ENCODE results near the gene BAHCC1.

Gene BAHCC1

DNA sequence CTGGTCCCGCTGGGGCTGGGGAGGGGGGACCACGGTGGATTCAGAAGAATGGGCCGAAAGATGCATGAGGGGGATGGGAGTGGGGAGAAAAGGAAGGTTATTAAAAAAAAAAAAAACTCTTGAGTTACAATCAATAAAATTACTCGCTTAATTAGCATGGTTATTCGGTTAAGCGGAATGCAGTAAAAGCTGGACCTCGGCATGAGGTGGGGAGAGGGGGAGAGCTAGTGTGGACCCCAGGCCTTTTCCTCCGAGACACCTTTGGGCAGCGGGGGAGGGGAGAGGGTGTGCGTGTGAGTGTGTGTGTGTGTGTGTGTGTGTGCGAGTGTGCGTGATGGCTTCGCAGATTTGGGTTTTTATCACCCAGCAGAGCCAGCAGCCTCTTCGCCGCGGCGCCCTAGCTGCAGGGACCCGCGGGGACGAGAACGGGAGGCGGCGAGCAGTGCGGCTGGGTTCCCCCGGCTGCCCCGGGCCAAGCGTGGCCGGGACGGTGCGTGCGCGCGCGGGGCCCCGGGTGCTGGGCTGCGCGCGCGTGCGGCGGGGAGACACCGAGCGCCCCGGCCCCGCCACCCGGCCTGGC, 3.7 kb downstream of the BAHCC1 start:
- no peak for DNase-seq

DNA sequence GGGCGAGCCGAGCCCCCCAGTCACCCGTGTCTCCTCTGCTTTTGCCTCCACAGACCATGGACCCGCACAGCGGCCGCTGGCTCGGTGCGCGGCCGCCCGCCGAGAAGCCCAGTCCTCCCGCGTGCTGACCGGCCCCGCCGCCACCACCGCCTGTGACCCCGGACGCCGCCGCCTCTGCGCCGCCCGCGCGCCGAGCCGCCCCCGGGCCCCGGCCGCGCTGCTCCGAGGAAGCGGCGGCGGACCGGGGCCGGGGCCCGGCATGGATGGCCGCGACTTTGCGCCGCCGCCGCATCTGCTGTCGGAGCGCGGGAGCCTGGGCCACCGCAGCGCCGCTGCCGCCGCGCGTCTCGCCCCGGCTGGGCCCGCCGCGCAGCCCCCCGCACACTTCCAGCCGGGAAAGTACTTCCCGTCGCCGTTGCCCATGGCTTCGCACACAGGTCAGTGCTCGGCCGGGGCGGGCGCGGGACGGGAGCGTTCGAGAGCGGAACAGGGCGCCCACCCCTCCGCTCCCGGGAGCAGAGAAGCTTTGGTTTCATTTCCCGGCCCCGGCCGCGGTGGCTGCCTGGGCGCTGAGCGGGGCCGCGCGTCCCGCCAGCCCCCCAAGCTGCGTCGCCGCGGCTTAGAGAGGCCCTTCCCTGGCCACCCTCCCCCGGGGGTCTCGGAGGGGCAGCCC, 4.4 kb downstream of the BAHCC1 start:
- no peak for DNase-seq

DNA sequence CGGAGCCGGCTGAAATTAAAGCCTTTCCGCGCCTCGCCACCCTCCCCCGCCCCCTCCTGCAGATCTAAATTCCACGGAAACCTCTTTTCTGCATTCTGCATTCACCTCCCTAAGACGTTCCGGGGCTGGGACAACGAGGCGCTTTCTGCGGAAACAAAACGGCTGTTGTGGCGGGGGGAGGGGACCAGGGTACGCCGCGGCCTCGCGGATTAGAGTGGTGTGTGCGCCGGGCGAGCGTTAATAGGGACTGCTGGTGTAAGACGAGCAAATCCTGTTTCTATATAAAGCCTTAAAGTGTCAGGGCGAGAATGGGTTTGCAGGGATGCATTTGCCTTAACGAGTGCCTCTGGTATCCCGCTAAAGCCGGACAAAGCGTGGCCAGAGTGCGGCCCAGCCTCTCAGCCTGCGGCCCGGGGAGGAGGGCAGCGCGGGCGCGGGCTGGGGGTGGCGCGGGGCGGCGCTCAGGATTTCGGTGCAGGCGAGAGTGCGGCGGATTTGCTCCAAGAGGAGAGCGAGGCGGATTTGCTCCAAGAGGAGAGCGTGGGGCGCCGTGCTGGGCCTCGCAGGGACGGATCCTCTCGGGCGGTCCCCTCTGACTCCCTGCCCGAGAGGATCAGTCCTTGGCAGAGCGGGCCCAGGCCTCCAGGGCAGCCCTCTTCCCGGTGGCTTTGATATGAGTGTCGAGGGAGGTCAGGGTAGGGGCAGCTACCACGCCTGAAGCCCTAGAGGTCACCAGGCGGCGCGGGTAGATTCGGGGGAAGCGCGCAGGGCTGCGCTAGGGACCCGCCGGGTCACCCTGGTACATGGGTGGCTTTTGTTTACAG, 5.1 kb downstream of the BAHCC1 start:
- DNase-seq, result no peak

DNA sequence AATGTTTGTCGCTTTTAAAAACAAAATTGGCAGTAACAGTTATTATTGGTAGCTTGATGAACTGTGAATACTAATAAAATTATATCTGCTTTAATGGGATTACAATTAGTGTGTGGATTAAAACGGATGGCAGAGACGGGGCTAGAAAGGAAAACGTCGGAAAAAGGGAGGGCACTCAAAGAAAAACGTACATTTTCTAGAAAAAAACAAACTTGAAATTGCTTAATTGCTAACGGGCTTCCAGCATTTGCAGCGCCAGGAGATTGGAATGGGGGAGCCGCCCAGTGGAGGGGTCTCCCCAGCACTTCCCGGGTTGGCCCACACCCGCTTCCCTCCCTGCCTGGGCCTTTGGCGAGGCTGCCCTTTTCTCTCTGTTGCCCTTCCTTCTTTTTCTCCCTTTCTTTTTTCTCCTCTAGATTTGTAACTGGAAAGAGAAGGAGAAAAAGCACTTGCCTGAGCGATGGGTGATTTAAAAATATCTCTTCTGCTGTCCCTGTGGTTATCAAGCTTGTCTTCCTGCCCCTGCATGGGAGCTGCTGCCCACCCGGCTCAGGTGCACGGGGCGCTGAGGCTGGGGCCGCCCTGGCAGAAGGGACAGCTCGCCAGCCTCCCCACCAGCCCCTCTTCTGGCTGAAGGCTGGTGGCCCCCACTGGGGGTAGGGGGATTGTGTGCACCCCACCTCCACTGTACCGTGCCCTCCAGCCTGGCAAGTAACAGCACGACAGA, 5.9 kb downstream of the BAHCC1 start:
- no peak for DNase-seq

DNA sequence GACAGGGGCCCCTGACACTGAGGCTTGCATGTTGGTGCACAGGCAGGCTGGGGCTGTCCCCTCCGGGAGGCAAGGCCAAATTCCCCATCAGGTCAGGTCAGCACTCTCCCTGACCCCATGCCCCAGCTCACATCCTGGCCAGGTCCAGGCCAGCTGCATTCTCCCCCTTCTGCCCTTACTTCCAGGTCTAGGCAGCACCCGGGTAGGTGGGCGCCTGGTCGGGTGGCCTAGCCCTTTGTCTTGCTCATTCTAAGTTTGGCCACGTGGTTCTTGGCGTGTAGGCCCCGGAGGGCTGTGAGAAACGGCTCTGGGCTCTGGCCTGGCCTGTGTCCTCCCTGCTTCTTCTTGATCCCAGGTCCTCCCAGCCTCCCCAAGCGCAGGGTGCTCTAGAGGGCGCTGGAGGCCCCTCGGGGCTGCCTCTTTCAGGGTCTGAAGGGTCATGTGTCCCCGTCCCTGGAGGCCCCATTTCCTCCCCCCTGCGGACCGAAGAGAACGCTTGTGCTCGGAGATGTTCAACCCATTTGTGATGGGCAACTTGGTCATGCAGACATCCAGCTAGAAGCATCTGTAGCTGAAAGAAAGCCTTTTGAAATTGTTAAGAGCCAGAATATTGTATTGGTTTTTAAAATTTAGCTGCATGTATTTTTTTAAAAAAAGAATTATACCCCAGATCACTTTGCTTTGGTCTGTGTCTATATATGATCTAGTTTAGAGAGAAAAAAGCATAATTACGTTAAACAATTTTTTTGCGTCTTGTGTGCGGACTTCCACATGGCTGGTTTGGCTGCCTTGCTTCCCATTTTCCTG, 6.7 kb downstream of the BAHCC1 start:
- DNase-seq, result no peak

DNA sequence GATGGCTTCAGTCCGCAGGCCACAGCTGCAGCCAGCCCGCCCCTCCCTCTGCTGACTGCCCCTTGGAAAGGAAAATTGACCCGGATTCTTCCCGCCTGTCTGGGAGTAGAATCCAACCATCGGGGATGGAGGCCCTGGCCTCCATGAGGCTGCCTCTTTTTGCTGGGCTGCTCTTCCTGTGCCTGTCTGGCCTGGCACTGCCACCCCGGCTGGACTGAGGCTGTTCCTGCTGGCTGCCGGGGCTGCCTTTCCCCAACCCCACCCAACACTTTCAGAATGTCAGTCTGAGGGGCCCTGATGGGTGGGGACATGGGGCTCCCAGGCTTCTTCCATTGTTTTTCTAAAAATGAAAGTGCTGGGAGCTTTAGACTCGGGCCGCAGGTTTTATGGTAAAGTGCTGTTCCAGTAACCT, 7.3 kb downstream of the BAHCC1 start:
- no peak for DNase-seq

DNA sequence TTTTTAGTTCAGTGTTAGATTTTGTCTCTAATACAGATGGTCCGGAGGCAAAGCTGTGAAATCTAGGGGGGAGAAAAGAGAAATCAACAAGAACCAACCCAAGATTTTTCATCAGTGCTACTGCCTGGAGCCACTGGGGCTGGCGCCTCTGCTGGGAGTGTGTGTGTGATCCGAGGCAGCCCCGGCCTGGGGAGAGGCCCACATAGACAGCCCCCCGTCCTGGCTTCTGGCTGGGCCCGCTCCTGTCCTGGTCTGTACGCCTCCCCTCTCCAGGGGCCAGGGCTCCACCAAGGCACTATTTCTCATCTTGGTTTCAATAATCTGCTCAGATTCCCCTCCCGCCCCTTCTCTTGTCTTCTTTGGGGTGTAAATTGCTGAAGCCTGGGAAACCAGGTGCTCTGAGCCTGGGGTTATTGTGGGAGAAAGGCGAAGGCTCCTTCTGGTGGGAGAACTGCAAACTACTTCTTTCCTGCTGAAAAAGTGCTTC, 7.8 kb downstream of the BAHCC1 start:
- DNase-seq, result no peak

DNA sequence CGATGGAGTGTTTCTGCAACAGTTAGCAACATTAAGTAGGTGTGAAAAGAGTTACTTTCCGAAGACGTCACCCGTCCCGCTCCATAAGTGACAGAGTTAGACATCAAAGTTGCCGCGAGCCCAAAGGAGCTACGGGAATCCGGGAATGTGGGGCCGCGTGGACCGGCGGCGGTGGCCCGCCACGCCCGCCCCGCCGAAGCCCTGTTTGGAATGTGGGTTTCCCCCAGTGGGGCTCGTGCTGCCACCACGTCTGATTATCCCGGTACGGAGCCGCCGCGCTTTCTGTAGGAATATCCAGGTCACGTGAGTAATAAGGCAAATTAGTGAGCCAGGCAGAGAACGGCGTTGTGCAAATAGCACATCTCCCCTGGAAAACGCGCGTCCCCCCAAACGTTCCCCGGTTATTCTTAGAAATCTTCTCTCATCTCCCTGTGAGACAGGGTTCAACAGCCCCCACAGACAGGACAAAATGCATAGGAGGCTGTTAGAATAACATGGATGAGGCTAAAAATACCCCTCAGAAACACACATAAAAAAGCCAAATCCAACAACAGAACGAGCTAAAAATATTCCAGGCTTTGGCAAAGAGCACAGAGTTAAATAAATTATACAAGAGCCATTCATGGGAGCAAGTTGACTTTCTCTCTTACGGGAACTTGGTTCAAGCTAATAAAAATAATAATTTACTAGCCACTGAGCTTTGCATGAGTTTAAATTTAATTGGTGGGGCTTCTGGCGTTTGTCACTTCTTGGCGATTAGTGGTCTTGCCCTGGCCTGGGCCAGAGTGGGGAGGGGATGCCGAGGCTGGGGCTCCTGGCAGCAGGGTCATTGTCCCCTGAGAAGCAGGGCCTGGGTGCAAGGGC, 8.6 kb downstream of the BAHCC1 start:
- no peak for DNase-seq

DNA sequence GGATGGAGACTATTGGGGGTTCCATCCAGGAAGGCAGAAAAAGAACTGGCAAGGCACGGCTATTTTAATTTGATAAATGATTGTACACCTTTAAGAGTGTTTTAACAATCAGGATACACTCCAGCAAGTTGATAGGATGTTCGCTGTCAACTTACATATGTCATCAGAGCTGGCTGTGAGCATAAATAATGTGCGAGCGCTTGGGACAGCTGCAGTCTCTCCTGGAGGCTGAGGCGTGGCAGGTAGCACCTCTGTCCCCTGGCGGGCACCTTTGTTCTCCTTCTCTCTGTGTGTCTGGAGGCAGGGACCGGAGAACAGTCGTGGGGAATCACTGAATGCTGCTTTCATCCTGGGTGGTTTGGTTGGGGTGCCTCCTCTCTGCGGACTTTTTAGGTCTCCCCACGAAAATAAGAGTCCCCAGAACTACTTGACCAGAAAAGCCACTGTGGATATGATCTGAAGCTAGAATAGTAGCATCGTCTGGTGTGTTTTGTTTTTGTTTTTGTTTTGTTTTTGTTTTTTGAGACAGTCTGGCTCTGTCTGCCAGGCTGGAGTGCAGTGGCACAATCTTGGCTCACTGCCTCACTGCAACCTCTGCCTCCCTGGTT, 9.4 kb downstream of the BAHCC1 start:
- DNase-seq, result no peak

DNA sequence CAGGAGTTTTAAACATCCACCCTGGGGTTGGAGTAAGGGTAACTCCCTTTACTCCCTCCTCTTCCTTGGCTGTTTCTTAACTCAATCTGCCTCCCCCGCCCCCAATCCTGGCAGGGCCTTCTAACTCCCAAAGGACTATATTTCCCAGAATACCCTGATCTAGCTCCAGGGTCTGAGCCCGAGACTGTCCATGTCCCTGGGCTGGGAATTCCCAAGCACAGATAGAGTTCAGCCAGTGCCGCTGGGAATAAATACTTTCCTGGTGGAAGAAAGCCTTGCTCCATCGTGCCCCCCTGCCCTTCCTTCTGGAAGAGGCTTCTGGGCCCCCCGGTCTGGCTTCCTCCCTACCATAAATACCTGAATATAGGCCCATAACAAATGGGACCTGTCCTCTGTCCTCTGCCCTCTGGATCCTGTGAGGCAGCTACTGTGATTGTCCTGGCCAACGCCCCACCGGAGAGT, 10.2 kb downstream of the BAHCC1 start:
- DNase-seq, result no peak

DNA sequence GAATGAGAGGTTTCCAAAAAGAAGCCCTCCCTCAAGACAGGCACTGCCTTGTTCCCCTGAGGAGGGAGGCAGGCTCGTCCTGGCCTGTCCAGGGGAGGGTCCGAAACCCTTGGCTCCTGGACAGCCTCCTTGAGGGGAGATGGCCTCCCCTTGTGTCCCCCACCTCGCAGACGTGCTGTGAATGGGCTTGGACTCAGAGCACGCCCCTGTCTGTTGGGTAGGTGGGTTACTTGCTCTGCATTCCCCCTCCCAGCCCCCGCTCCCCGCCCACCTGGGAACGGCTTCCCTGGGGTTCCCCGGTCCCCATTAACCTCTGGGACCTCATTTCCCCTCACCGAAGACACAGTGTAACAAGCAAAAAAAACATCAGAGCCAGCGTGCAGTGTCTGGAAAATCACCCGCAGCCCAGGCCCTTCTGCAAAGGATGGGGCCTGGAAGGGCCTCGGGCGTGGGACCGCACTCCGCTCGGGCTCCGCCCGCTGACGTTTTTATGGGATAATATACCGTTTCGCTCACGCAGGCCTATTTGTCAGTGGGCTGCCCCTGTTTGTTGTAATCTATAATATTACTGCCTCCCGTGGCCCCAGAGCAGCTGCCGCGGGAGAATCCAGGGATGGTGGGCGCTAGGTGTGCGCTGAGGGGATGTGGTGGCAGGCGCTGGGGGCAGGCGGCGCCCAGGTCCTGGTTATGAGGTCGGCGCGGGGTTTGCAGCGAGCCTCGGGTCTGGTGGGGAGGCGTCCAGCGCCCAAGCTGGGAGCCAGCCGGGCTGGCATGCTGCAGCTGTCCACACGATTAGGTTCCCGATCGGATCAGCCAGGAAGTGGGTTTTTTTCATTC, 11.1 kb downstream of the BAHCC1 start:
- no peak for DNase-seq

DNA sequence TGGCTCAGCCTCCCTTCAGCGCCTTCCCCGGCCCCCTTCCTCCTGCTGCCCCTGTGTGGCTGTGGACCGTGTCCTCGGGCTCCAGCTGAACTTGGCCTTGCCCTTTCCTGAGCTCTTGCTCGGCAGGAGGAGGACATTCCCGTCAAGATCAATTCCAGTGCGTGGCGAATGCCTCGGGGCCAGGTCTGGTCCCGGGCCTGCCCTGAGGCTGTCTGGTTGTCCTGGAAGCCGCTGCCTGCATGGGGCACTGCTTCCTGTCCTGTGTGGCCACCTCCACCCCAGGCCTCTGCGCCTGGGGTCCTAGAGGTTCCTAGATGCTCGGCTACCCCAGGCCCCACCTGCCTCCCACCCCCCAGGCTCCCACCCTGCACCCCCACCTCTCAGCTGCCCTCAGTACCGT, 12.8 kb downstream of the BAHCC1 start:
- no peak for DNase-seq

DNA sequence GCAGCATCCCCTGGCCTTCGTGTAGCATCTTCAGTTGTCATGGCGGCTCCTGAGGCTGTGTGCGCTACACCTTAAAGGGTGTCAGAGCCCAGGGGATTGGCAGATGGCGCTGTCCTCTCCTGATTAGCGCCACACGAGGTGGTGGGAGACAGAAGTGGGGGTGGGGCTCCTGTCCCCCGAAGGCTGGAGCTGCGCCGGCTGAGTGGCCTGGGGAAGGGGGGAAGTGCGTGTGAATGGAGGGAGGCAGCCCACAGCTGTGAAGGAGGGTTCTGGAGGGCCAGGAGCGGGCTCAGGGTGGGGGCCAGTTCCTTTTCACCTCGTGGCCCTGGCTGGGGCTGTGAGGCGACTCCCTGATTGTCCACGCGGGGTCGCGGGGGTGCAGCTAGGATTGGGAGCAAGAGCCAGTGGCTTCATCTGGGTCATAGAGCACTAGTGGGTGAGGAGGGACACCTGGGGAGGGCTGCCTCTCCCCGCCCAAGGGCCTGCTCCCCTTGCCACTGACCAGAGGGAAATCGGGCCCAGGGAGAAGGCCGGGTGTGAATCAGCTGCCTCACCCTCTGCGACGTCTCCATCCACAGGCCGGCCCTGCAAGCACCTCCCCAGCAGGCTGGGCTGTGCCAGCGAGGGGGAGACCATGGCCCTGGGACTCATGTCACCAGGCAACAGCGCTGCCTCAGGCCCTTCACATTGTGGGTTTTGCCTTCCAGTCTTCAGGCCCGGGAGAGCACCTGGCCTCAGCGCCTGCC, 14.1 kb downstream of the BAHCC1 start:
- peak; percentile 39 for DNase-seq

DNA sequence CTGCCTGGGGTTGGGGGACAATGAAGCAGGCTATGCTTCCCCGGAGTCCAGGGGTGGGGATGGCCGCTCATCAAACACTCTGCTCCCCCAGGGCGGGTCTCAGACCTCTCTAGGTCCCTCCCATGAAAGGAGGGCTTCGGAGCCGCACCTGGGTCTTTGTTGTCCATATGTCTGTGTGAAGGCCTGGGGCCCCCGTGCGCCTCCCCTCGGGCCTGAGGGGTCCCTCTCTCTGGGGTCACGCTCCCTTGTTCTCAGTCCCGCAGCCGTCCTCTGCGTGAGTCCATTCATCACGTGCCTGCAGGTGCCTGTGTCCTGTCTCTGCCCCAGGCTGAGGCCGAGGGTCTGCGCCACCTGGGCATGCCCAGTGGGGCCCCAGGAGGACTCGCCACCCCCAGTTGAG, 15.6 kb downstream of the BAHCC1 start:
- DNase-seq, result no peak

DNA sequence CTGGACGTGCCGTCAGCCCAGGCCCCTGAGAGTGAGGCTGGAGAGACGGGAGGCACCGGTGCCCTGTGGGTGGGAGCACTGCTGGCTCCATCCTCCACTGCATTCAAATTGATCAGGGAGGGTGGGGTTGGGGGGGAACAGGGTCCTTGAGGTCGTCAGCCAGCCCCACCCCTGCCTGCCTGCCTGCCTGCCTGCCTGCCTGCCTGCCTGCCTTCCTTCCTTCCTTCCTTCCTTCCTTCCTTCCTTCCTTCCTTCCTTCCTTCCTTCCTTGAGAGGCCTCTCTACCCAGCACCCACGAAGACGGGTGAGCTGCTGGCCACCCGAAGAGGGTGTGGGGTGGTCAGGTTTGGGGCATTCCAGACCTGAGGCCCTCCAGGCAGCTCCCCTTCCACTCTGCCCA, 16.0 kb downstream of the BAHCC1 start:
- no peak for DNase-seq

DNA sequence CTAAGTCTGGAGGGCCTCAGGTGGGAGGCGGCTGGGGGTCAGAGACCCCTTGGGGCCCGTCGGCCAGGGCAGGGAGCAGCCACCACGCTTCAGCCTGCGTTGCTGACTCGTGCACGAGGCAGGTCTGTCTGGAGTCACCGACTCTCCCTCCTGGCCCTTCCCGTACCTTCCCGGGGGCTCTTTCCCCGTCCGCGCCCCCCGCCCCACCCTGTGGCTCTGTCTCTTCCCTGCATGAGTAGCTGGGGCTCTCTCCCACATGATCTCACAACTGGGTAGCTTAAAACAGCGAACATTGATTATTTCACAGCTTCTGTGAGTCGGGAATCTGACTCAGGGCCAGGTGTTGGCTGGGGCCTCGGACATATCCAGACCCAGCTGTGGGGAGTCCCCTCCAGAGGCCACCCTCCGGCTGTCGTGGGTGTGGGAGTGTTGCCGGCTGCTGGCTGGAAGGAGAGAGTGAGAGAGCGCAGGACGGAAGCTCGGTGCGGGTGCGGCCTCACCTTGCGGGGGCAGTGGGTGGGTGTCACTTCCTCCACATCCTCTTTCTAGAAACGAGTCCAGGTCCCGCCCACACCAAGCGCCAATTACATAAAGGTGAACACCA, 17.3 kb downstream of the BAHCC1 start:
- DNase-seq, result no peak

DNA sequence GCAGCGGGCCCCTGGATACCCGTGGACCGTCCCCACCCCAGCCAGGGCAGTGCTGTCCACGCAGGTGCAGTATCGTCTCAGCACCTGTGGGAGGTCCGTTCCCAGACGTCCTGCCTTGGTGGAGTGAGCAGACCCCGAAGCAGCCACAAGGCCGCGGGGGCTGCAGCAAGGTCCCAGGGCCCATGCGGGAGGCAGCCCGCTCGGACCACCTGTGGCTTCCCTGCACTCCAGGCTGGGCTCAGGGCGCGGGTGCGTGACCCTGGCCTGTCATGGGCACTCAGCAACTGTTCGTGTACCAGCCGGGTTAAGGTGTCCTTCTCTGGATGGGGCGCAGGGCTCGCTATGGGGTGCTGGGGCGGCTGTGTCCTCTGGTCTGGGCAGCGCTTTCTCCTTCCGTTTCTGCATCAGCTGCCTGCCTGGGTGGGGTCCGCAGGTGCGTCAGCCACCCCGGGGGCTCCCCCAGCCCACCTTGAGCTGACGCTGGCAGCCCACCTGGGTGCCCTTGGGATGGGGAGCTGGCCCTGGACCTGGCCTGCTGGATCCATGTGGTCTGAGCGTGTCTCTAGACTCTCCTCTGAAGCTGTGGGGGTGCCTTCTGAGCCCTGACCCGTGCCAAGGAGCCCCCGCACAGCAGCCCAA, 18.4 kb downstream of the BAHCC1 start:
- DNase-seq, result no peak

Data from NCI-H1105 treated with DMSO at 0.1 percent for 48 hours (cell line).